IPS-NIHi11 (cell line): Measurements from ENCODE around the gene AKT2.

ENCODE experiments used
- DNase-seq: peaks from one replicate; pipeline ENCODE4 v3.0.0; 2012; ENCODE audit warnings: mixed read lengths, low spot score

Gene AKT2

GRCh38 chr19:40190891-40191835, 94.0 kb downstream of the AKT2 start, which contains the start of gene MAP3K10:
Gene MAP3K10 (plus strand): TSS chr19:40191426. CDS start chr19:40192032, 606 bp downstream.
- peak; percentile 96 for DNase-seq

- no peak for DNase-seq
Observed at GRCh38 chr19:40184273-40184672, 100.9 kb downstream of the AKT2 start.
